ENCODE measurements around the gene LRMDA.
"Not testable (repeated sequence)": the region's sequence is repeated elsewhere in the genome, so short reads cannot be mapped to it uniquely, and the experiment has no call there.

Gene LRMDA

DNA sequence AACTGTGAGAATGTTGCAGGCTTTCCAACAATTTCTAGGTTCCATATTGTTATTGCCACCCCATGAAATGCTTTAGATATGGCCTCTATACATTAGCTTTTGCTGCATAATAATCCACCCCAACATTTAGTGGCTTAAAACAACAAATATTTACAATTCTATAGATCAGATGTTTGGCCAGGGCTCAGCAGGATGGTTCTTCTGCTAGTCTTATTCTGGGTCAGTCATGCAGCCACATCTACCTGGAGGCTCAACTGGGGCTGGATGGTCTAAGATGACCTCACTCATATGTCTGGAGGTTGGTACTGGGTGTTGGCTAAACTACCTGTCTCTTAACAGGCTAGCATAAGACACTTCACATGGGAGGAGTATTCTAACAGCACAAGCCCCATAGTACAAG is 607.3 kb downstream of the LRMDA start:
- no peak for DNase-seq

DNA sequence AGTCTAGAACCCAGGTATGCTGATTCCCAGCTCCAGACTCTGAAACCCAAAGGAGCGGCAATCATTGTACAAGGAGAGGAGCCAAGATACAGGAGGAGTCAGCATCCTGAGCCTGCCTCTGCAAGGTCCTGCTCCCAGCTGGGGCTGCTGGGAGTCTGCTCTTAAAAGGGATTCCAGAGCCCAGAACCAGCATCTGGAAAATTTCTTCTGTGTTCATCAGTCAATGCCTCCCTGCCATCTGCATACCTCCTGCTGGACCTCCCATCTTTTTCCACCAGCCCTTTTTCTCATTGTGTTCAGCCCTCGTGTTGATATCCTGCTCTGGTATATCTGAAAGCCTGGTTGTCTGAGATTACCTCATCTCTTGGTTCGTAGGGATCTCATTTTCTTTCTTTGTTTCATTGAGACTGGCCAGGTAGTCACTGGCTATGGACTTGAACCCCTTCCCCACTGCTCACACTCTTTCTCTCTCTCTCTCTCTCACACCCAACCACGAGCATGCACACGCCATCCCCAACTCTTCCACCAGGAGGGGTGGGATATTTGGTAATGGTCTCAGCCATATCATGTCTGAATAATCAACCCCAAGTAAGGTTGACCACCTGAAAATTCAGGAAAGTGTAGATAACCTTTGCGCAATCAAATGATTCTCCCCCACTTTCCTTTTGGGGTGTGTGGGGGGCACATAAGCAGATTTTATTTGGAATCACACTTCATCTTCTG is 608.8 kb downstream of the LRMDA start:
- no peak for DNase-seq

DNA sequence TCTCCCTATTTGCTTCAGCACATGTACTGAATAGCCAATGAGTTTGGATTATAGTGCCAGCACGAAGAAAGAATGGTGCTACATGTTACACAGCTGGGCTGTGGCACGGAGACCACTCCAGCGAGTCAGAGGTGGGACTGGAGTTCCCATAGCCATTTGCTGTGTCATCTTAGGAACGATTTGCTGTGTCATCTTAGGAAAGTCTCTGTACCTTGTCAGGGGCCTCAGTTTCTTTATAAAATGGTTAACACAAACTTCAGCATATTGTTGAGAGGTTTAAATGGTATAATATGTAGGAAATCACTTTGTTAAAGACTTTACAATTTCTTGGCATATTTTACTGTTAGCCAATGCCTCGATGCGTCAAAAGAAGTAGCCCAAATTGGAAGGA is 609.4 kb downstream of the LRMDA start:
- DNase-seq, result no peak

DNA sequence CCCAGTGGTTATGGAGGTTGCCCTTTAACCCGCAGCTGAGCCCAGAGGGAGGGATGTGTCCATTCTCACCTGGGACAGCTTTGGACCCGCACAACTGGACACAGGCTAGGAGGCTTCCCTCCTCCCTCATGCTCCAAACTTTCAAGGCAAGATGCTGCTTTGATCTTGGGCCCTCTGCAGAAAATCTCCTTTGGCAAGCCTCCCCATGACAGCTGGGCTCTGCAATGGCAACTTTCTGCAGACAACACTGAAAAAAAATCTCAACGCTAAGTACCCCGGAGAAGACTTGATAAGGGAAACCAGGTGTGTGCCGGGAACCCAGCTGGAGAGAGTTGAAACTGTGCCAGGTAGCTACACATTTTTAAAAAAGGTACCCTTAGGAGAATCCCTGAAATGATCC is 610.1 kb downstream of the LRMDA start:
- no peak for DNase-seq

DNA sequence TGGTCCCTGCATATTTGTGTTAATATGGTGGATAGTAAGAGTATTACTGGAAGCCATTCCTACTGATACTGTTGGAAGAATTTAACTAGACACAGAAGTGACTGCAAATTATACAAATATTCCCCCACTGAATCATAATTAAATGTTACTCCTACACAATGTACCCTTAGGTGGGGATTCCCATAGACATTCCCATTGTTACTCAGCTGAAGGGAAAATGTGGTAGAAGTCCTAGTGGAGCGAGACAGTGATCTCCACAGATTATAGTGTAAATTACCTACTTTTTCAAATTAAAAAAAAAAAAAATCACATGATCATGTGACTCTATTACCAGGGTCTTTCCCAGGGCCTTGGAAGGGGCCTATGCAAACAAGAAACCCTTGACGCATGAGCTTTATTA is 611.8 kb downstream of the LRMDA start:
- DNase-seq, result no peak

DNA sequence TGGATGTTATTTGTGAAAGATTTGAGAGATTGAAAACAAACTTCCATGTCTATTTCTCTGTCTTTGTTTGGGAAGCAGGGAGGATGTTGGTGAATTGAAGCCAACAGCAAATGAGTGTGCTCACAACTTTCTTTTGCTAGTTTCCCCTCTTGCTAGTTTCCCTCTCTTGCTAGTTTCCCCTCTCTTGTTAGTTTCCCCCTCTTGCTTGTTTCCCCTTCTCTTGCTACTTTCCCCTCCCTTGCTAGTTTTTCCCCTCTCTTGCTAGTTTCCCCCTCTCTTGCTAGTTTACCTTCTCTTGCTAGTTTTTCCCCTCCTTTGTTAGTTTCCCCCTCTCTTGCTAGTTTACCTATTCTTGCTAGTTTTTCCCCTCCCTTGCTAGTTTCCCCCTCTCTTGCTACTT is 613.3 kb downstream of the LRMDA start:
- no peak for DNase-seq

DNA sequence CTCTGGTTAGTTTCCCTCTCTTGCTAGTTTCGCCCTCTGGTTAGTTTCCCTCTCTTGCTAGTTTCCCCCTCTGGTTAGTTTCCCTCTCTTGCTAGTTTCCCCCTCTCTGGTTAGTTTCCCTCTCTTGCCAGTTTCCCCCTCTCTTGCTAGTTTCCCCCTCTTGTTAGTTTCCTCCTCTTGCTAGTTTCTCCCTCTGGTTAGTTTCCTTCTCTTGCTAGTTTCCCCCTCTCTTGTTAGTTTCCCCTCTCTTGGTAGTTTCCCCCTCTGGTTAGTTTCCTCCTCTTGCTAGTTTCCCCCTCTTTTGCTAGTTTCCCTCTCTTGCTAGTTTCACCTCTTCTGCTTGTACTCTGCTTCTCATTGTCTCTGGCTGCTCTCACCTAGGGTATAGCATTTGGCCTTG is 613.8 kb downstream of the LRMDA start:
- no peak for DNase-seq

DNA sequence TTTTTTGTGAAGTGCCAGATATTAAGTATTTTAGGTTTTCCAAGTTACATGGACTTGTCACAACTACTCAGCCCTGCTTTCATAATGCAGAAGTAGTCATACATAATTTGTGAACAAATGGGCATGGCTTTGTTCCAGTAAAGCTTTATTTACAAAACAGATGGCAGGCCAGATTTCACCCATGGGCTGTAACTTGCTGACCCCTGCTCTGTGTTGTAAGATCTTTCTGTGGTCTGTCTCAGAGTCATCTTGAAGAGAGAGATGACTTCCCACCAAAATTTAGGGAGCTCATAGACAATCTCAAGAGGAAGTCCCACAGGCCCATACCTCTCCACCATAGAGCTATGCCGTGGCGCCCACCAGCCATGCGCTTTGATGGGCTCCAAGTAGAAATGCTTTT is 616.1 kb downstream of the LRMDA start:
- no peak for DNase-seq

DNA sequence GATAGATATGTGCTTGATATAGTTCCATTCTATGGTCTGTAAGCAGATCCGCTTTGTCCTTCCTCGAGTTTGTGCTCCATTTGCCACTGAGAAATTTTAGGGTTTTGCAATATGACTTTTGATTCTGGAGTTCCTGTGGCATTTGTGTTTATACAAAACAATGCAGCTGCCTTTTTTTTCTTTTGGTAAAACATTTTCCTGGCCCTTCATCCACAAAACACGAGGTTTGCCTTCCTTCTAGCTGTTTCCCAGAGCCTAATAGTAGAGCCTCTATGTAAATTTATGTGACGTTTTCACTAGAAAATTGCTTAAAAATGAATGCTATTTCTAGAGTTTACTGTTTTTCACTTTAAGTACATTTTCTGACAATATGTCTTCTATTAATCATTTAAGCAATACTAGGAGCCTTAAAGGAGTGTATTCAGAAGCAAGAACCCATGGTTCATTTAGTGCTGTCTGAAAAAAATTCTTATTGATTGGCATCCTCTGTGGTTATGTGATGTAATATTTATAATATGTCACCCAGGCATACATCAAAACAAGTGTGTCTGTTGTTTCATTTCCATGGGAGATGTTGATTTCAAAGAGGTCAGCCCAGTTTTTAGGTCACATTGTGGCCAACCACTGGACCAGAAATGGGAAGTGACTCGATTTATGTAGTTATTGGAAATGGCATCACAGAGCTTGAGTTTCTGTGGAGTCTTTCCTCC is 618.3 kb downstream of the LRMDA start:
- DNase-seq, result no peak

DNA sequence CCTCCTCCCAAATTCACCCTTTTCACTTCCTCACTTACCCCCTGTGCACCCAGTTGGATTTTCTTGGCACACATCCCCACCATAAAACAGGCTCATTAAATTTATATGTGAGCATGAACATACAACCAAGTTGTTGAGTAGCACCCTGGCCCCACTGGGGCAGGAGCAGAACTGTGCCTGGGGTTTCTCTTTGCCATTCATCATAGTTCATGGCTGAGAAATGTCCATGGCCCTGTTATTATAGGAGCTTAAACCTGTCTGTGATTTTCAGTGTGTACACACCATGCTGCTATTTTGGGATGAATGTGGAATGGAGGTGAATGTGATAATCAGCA is 618.8 kb downstream of the LRMDA start:
- no peak for DNase-seq

DNA sequence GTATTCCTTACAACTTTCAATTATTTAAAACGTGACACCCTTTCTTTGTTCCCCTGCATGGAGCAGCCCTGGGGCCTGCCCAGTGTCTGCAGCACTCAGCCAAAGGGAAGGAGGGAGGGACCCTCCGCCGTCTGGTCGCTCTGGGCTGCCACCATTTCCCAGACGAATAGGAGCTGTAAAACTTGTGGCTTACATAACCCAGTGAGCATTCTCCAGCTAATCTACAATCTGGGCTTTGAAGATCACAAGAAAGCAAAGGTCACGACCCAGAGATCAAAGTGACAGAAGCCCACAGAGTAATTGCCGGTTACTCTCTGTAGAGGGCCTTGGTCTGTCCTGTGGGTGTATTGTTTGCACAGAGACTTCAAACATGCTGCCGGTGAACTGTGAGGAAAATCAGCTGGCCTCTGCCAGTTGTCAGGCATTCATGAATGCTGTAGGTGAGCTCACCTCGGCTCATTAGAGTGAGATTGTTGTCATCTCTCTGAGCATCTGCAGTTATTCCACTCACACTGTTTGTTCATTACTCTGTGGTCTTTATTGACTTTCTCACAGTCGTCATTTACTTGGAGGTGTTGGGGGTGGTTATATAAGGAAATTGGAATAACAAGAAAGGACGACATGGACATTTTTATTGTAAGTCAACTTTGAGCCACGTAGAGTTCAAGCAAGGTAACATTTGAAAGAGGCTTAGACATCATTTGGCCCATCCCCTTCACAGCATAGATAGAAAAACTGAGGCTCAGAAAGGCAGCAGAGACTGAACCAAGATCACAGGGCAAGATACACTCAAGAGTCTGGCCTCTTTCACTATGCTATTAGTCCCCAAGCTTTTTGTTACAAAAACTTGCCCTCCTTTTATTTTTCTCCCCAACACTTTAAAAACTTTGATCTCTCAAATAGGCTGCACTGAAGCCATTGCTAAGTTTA is 619.8 kb downstream of the LRMDA start:
- no peak for DNase-seq

DNA sequence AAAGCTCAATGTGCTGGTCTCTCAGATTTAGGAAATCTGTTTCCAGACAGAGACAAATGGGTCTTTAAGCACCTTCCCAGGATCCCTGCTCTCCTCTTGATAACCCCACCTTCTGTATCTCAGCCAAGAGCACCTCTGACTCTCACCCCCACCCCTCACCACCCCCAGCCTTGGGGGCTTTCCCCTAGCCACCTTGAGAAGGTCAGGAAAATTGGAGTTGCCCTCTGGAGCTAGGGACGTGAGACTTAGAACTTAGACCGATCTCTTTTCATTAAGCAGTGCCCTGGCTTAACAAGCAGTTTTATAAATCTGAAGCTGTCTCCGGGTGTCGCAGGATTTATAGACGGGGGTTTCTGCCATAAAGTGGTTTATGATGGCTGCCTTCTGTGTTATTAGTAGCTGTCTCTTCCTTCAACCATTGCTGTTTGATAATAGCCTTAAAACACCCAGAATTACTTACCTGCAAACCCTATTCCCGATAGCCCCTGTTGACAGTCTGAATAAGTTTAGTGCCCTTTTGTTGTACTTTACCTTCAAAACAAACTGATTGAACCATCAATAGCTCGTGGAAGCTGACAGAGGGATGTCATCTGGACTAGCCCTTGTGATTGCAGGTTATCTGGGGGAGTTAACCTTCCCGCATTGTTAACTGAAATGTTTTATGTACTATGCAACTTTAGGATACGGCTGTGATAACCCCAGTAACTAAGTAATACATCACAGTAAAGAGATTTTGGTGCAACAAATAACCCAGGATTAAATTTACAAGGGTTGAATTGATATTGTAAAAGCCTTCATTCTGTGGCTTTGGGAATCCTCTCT is 621.5 kb downstream of the LRMDA start:
- DNase-seq, result no peak

DNA sequence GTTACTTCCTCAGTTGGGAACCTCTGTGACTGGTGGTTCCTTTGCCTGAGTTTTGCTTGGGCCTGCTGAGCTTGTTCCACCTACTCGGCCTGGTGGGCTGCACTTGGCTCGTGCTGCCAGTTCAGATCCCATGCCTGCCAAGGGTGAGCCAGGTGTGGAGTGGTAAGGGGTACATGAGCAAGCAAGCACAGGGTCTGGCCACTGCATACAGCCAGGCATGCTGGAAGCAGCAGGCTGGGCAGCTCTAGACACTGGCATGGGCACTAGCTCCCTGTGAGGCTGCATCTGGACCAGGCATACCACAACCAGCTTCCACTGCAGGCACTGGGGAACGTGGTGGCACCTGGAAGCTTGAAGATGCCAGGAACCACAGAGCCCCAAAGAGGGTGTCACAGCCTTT is 624.0 kb downstream of the LRMDA start:
- no peak for DNase-seq

DNA sequence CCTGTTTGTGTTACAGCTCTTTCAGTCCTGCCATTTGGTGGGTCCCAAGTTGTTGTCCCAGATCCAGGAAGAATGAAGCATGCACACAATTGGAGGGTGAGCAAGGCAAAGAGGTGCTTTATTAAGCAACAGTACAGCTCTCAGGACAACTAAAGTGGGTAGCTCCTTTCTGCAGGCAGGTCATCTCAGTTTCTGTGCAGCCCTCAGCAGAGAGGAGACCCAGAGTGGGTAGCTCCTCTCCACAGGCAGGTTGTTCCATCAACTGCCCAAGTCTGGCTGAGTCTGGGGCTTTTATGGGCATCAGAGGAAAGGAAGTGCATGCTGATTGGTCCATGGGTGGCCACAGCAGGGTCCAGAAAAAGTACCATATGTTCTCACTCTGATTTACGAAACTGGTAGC is 624.5 kb downstream of the LRMDA start:
- no peak for DNase-seq

DNA sequence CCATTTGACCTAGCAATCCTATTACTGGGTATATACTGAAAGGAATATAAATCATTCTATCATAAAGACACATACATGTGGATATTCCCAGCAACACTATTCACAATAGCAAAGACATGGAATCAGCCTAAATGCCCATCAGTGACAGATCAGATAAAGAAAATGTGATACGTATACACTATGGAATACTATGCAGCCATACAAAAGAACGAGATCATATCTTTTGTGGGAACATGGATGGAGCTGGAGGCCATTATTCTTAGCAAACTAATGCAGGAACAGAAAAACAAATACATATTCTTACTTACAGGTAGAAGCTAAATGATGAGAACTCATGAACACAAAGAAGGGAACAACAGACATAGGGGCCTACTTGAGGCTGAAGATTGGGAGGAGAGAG is 629.6 kb downstream of the LRMDA start:
- not testable (repeated sequence) for DNase-seq

DNA sequence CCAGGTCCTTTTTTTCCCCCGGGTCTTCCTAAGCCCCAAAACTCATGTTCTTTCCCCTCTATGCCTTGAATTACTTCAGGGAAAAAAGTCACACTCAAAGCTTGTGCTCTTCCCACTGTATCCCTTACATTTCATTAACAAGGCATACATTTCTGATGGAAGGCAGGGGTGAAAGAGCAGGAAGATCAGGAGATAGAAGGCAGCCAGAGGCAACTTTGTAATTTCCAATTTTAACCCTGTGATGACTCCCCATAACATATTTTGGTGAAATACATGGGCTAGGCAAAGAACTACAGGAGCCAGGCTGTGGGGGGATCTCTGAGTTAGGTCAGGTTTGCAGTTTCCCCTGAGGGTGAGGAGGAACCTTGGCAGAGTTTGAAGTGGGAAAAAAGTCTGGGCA is 635.0 kb downstream of the LRMDA start:
- DNase-seq, result no peak

DNA sequence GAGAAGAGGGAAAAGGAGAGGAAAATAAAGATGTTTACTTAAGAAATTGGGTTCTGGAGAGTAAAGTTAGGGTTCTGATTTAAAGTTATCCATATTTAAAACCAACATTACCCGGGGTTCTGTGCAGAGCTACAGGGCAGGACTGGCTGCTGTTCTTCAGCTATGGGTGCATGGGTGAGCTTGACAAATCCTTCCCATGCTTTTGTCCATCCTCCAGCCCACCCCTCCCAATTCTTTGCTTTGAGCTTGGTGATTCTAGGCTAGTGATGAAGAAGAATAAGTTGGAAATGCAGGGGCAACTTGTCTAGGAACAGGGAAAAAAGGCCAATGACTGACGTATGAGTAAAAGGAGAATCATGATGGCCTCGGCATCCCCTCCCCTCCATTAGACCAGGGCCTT is 636.0 kb downstream of the LRMDA start:
- DNase-seq, result no peak

DNA sequence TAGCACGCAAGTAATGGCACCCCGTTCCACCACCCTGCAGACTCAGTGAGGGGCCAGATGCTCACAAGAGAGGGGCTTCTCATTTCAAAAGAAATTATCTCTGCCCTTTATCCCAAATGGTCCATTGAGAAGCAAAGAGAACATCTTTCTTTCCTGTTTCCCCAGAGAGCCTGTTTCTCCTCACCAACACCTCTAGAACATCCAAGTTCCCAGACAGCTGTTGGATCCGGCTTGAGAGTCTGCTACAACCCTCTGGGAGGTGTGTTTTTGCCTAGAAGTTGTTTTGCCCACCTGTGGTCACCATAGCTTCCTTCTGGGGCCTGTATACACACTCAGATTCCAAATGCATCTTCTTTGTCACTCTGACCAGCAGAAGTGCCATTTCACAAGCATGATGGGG is 637.4 kb downstream of the LRMDA start:
- DNase-seq, result no peak

DNA sequence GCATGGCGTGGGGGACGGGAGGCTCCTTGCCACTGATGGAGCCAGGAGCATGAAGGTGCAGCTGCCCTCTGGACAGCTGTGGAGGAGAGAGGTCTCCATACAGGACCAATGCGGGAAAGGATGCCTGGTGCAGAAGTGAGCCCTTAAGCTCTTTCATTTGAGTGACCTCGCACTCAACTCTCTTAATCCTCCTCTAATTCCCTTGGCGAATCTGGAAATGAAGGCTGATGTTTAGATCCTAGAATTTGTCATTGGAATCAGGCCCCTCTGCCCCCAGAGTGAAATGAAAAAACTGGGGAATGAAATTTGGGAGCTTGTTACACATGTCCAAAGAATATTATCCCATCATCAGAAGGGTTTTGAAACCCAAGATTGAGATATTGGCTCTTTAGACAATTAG is 639.5 kb downstream of the LRMDA start:
- no peak for DNase-seq

DNA sequence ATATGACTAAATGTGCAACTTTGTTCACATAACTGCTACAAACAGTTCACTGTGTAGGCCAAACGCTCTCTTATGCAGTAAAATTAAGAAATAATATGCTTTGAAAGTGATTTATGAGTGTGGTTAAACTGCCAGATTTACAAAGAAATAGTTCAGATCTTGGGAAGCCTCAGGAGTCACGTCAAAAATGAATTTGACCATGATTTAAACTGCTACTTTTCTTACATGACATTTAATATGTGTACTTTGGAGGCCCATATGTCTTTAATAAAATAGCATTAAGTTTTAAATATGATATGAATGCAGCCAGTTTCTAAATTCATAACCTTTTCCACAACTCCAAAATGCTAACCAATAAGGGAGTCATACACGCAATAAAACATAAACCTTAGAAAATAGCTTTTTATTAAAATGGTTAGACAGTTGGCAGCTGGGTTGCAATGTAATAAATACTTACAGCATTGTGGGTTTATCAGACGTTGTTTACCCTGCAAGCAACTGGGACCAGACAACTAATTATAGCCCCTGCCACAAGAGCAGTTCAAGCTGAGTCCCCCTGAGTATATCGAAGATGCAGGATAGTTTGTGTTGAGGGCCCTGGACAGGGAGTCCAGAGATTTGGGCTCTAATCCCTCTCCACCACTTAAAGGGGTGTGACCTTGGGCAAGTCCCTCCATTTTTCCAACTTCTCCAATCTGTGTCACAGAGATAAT is 640.4 kb downstream of the LRMDA start:
- no peak for DNase-seq

DNA sequence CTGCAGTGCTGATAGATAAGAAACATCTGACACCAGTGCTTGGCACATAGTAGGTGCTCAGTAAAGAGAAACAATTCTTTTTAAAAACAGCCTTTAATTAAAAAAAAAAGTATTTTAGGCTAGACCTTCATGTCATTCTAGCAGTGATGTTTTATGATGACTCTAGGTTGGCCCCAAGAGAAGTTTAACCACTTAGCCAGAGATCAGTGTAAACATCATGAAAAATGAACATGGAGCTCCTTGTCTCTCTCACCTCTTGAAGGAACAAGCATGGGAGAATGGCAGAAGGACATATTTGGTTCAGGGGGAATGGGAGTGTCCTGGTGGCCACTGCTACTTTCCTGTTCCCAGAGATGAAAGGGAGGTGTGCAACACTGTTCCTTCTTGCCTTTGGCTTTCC is 641.0 kb downstream of the LRMDA start:
- DNase-seq, result no peak

DNA sequence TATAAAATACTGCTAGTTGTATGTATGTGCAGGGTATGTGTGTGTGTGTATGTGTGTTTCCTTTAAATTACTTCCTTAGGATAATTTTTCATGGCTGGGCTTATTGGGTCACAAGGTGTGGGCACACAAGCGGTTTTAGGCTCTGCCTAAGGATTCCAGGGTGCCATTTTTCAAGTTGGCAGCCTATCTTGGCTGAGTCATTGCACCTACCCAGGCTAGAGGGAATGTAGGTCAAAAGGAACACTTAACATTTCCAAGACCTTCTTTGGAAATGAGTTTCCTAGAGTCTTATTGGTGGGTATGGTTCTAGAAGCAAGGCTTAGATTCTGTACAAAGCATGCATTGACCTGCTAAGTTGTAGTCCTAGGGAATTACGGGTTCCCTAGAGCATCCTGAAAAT is 642.1 kb downstream of the LRMDA start:
- DNase-seq, result no peak
